ENCODE measurements around the gene CSF2RB. TPM values are rescaled to one million over a fixed set of nuclear protein-coding genes. Genes with fewer than 3 reads are reported as not detected.

Gene CSF2RB
- total RNA-seq, 2 donors from 2014 or later, result 7.7 to 10.5 TPM

- intact Hi-C loops (cut with DNase I), result no loop called here
Measured at GRCh38 chr22:36930041-36930935, 16.9 kb downstream of the CSF2RB start.

GRCh38 chr22:36931446-36931845, 18.0 kb downstream of the CSF2RB start:
- intact Hi-C loops (cut with DNase I), result no loop called here
- DNase-seq (ENCODE audit: low spot score), result no peak

More at GRCh38 chr22:36930041-36930935, 16.9 kb downstream of the CSF2RB start:
- DNase-seq (ENCODE audit: low spot score), result no peak

DNA sequence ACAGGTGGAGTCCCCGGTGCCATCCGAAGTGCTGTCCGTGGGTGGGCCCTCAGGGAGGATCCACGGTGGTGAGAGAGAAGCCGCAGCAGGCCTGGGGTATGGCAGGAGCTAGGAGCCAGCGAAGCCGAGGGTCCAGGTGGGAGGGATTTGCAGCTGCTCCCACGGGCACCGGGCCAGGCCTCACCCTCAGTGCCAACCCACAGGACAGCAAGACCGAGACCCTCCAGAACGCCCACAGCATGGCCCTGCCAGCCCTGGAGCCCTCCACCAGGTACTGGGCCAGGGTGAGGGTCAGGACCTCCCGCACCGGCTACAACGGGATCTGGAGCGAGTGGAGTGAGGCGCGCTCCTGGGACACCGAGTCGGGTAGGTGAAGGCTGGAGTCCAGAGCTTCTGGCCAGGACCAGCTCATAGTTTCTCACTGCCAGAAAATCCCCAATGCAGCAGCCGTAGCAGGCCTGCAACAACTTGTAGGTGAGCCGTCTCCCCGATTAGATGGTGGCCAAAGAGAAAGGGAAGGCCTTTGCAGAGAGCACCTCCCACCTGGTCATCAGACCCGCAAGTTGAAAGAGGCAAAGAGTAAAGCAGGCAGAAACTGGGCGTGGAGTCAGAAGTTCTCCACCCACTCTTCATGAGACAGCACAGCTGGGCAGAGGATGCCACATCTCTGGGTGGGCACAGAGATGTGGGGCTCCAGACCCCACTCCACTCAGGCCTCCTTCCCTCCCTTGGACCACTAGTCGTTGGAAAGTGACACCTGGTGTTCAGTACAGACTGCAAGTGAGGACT, 20.4 kb downstream of the CSF2RB start:
- DNase-seq (ENCODE audit: low spot score), result no peak
- intact Hi-C loops (cut with DNase I), result no loop called here

- intact Hi-C loops (cut with DNase I), result no loop called here
- no peak for DNase-seq (ENCODE audit: low spot score)
Measured at GRCh38 chr22:36934418-36935312, 21.2 kb downstream of the CSF2RB start.

DNA sequence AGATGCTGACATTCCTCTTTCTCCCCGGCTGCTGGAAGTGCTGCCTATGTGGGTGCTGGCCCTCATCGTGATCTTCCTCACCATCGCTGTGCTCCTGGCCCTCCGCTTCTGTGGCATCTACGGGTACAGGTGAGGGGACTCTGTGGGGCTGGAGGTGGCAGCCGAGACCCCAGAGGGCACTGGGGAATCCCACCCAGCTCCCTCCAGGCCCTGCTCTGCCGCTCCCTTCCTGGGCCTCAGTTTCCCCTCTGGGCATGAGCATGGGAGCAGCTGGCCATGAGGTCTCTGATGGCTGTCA, 21.8 kb downstream of the CSF2RB start:
- intact Hi-C loops (cut with DNase I), result no loop called here
- DNase-seq (ENCODE audit: low spot score), result no peak

DNA sequence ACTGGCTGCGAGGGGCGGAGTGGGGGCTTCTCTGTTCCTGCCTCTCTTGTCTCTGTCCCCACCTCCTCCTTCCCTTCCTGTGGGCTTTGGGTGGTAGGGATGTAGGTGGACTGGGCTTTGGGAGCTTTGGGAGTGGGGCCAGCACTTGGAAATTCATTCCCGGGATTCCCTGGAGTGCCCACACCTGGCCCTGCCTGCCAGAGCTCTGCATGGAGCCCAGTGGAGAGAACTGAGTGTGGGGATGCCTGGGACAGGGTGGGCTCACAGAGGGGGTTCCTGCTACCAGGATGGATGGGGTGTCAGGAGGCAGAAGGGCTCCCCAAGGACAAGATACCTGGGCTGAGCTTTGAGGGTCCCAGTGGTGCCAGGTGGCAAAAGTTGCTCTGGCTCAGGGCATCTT, 22.3 kb downstream of the CSF2RB start:
- intact Hi-C loops (cut with DNase I), result no loop called here
- DNase-seq (ENCODE audit: low spot score), result no peak

- no peak for DNase-seq (ENCODE audit: low spot score)
- intact Hi-C loops (cut with DNase I), result no loop called here
Measured at GRCh38 chr22:36936362-36937116, 23.1 kb downstream of the CSF2RB start.

GRCh38 chr22:36937319-36938027, 24.0 kb downstream of the CSF2RB start:
- no peak for DNase-seq (ENCODE audit: low spot score)
- intact Hi-C loops (cut with DNase I), result no loop called here

DNA sequence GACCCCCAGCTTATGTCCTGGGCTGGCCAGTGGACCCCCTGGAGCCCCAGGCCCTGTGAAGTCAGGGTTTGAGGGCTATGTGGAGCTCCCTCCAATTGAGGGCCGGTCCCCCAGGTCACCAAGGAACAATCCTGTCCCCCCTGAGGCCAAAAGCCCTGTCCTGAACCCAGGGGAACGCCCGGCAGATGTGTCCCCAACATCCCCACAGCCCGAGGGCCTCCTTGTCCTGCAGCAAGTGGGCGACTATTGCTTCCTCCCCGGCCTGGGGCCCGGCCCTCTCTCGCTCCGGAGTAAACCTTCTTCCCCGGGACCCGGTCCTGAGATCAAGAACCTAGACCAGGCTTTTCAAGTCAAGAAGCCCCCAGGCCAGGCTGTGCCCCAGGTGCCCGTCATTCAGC, 24.6 kb downstream of the CSF2RB start:
- no peak for DNase-seq (ENCODE audit: low spot score)
- intact Hi-C loops (cut with DNase I), result no loop called here

DNA sequence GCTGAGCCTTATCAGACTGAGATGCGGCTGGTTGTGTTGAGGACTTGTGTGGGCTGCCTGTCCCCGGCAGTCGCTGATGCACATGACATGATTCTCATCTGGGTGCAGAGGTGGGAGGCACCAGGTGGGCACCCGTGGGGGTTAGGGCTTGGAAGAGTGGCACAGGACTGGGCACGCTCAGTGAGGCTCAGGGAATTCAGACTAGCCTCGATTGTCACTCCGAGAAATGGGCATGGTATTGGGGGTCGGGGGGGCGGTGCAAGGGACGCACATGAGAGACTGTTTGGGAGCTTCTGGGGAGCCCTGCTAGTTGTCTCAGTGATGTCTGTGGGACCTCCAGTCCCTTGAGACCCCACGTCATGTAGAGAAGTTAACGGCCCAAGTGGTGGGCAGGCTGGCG, 25.5 kb downstream of the CSF2RB start:
- intact Hi-C loops (cut with DNase I), result no loop called here
- DNase-seq (ENCODE audit: low spot score), result no peak

DNA sequence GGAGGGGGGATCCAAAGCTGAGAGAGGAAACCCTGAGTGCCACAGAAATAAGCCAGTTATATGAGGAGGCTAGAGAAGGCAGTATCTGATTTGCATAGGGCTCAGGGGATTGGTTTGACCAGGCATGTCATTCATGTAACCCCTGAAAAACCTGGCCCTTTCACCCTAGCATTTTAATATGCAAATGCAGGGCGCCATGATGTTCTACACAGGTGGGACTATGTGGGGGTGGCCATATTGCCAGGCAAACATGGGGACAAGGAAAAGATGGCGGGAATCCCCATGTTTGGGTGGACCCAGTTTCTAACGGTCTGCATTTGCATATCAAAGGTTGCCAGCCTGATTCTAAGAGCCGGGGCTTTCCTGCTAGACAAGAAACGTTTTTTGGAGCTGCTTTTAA, 27.2 kb downstream of the CSF2RB start:
- intact Hi-C loops (cut with DNase I), result no loop called here
- DNase-seq (ENCODE audit: low spot score), result no peak

DNA sequence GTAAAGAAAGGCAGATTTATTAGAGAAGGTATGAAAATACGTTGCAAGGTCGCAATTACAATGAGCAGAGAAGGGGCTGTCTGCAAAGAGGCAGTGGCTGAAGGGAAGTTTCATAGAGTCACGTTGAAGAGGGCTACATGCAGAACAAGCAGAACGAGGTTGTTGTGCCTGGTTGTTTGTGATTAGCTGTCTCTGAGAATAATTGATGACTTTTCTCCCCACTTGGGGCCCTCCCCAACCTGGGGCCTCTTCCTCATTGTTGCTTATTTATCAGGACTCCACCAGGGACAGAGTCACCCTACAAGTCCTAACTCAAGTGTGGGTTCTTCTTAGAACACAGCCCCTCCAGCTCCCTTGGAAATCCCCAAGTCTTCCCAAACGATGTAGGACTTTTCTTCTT, 29.1 kb downstream of the CSF2RB start:
- intact Hi-C loops (cut with DNase I), result no loop called here
- DNase-seq (ENCODE audit: low spot score), result no peak

DNA sequence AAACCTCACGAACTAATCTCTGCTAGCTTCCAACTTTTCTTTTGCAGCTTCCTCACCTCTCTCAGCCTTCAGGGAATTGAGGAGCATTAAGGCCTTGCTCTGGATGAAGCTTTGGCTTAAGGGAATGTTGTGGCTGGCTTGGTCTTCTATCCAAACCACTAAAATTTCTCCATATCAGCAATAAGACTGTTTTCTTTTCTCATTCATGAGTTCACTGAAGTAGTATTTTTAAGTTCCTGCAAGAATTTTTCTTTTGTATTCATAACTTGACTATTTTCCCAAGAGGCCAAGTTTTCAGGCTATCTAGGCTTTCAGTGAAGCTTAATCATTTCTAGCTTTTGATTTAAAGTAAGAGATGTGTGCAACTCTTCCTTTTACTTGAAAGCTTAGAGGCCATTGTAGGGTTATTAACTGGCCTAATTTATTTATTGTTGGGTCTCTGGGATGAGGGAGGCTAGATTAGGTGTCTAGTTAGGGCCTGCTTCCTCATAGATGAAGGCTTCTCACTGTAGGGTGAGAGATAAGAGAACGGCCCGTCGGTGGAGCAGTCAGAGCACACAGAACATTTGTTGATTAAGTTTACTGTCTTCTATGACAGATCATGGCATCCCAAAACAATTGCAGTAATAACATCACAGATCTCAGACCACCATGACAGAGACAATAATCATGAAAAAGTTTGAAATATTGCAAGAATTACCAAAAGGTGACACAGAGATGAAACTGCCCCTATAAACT, 33.2 kb downstream of the CSF2RB start:
- no peak for DNase-seq (ENCODE audit: low spot score)
- intact Hi-C loops (cut with DNase I), result no loop called here

GRCh38 chr22:36948273-36949225, 35.1 kb downstream of the CSF2RB start:
- DNase-seq (ENCODE audit: low spot score), result no peak
- intact Hi-C loops (cut with DNase I), result no loop called here

DNA sequence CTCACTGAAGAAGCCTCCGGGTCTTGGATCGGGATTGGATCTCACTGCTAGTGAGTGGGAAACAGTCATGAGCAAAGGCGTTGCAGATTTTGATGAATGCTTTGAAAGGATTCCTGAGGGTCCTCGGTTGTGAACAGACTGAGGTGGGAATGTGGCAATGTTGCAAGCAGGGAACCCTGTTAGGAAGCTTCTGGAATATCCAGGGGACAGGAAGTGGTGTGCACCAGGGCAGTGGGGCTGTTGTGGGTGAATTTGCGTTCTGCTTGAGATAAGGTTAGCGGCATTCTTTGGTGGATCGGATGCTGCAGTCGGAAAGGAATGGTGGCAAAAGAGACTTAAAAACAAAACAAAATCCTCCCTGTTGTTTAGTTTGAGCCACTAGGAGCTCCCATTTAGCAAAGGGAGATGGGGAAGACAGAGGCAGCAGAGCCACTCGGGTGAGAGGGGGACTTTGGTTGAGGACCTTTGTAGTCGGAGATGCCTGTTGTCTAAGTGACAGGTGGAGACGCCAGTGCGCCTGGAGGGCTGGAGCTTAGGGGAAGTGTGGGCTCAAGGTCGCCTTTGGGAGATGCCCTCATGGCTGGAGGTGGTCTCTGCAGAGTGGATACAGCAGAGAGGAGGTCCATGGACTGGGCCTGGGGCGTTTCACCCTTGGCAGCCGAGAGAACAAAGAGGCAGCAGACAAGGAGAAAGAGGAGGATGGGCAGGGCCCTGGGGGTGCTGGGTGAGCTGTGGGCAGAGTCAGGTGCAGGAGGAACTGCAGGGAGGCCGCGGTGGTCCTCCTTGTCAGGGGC, 37.6 kb downstream of the CSF2RB start:
- no peak for DNase-seq (ENCODE audit: low spot score)
- intact Hi-C loops (cut with DNase I), result no loop called here

- intact Hi-C loops (cut with DNase I), result no loop called here
- DNase-seq (ENCODE audit: low spot score), result no peak
Measured at GRCh38 chr22:36951746-36952145, 38.3 kb downstream of the CSF2RB start.
